CD14-positive monocyte (primary cell): ENCODE data around the gene NOS1. TPM values are rescaled to one million over a fixed set of nuclear protein-coding genes. Genes with fewer than 3 reads are reported as not detected.

Experiments used
- DNase-seq, 3 donors: peaks; one replicate each; pipeline ENCODE4 v3.0.0-alpha.2; 2011 to 2022
- H2AFZ ChIP-seq: 2 replicates; pipeline ENCODE4 v1.6.0; 2012; ENCODE audit warnings: mild to moderate bottlenecking, low read depth, low read length, inconsistent platforms; ENCODE audit not compliant: insufficient read depth, poor library complexity, severe bottlenecking
- H3K27ac ChIP-seq, 2 donors: 1 replicate in 1 of 2; 2 replicates in 1 of 2; pipeline ENCODE4 v1.5.1; 2012 to 2013; ENCODE audit warnings: low read length in 2 of 2, control low read depth in 1 of 2, inconsistent platforms in 1 of 2, low read depth in 1 of 2, mild to moderate bottlenecking in 1 of 2
- H3K27me3 ChIP-seq, 2 donors: one replicate each; pipeline versions ENCODE4 v1.6.0 to v1.6.1; 2011 to 2013; ENCODE audit warnings: low read length in 2 of 2; ENCODE audit not compliant: control insufficient read depth in 2 of 2, insufficient read depth in 2 of 2
- H3K36me3 ChIP-seq, 2 donors: replicated peaks in 1 of 2; 1 replicate in 1 of 2; 2 replicates in 1 of 2; pipeline versions ENCODE4 v1.5.1 to v1.6.1; 2012 to 2013; ENCODE audit warnings: low read length in 2 of 2, control low read depth in 1 of 2, inconsistent platforms in 1 of 2, mild to moderate bottlenecking in 1 of 2; ENCODE audit not compliant: insufficient read depth in 2 of 2, control insufficient read depth in 1 of 2
- H3K4me1 ChIP-seq, 2 donors: 1 replicate in 1 of 2; 2 replicates in 1 of 2; pipeline versions ENCODE4 v1.5.1 to v1.6.1; 2012 to 2013; ENCODE audit warnings: low read length in 2 of 2, control low read depth in 1 of 2, inconsistent platforms in 1 of 2, mild to moderate bottlenecking in 1 of 2, moderate library complexity in 1 of 2; ENCODE audit not compliant: insufficient read depth in 2 of 2, control insufficient read depth in 1 of 2
- H3K4me2 ChIP-seq: replicated peaks from 2 replicates; pipeline ENCODE3; 2012; ENCODE audit warnings: low read length, moderate library complexity, mild to moderate bottlenecking; ENCODE audit not compliant: poor library complexity, severe bottlenecking; ENCODE audit errors: extremely low read depth
- H3K4me3 ChIP-seq, 3 experiments: fragments of 200-600 bp in 1 of 3; sonication (generic) in 1 of 3; replicated peaks in 1 of 3; 1 replicate in 2 of 3; 2 replicates in 1 of 3; pipeline ENCODE4 v1.5.1; 2011 to 2013; ENCODE audit warnings: low read length in 3 of 3, mild to moderate bottlenecking in 3 of 3, control low read depth in 2 of 3, low read depth in 2 of 3, inconsistent platforms in 1 of 3, moderate library complexity in 1 of 3
- H3K79me2 ChIP-seq: 2 replicates; pipeline ENCODE4 v1.6.0; 2012; ENCODE audit warnings: mild to moderate bottlenecking, control low read depth, inconsistent platforms, low read length, moderate library complexity; ENCODE audit not compliant: insufficient read depth
- H3K9ac ChIP-seq: 2 replicates; pipeline ENCODE4 v1.6.0; 2017; ENCODE audit warnings: low read length, mild to moderate bottlenecking; ENCODE audit not compliant: insufficient read depth, poor library complexity, severe bottlenecking
- H3K9me3 ChIP-seq, 2 donors: replicated peaks in 1 of 2; 1 replicate in 1 of 2; 2 replicates in 1 of 2; pipeline versions ENCODE4 v1.5.1 to v1.6.1; 2012 to 2013; ENCODE audit warnings: low read length in 2 of 2, control low read depth in 1 of 2; ENCODE audit not compliant: control insufficient read depth in 1 of 2, insufficient read depth in 1 of 2
- H4K20me1 ChIP-seq: 2 replicates; pipeline ENCODE4 v1.6.0; 2012; ENCODE audit warnings: mild to moderate bottlenecking, low read length, control low read depth, moderate library complexity; ENCODE audit not compliant: insufficient read depth
- H3K27ac Mint-ChIP-seq, 7 donors: one replicate each; pipeline ENCODE4 v1.8.0; 2020; ENCODE audit warnings: mild to moderate bottlenecking in 7 of 7, mixed read lengths in 7 of 7, moderate library complexity in 6 of 7, inconsistent platforms in 2 of 7
- H3K27me3 Mint-ChIP-seq, 3 donors: one replicate each; pipeline ENCODE4 v1.8.0; 2021 to 2022; ENCODE audit warnings: low read depth in 3 of 3, mild to moderate bottlenecking in 3 of 3, mixed read lengths in 3 of 3, moderate library complexity in 3 of 3, inconsistent platforms in 1 of 3
- H3K36me3 Mint-ChIP-seq, 2 donors: one replicate each; pipeline ENCODE4 v1.8.0; 2020; ENCODE audit warnings: mixed read lengths in 2 of 2, inconsistent platforms in 1 of 2, mild to moderate bottlenecking in 1 of 2
- H3K4me1 Mint-ChIP-seq: one replicate; pipeline ENCODE4 v1.8.0; 2020; ENCODE audit warnings: mild to moderate bottlenecking, mixed read lengths
- H3K4me3 Mint-ChIP-seq, 2 donors: one replicate each; pipeline ENCODE4 v1.8.0; 2020; ENCODE audit warnings: mild to moderate bottlenecking in 2 of 2, mixed read lengths in 2 of 2, moderate library complexity in 1 of 2
- H3K9me3 Mint-ChIP-seq, 7 donors: one replicate each; pipeline ENCODE4 v1.8.0; 2020 to 2022; ENCODE audit warnings: mixed read lengths in 7 of 7, mild to moderate bottlenecking in 6 of 7, moderate library complexity in 6 of 7, inconsistent platforms in 2 of 7
- CTCF ChIP-seq: fragments of 200-600 bp; IDR thresholded peaks from one replicate; pipeline ENCODE4 v1.8.0; 2022; ENCODE audit warnings: antibody characterized with exemption, mild to moderate bottlenecking
- WGBS: methylation state at CpG from one replicate; pipeline ENCODE4 v1.1.5; 2013; ENCODE audit warnings: missing lambda C conversion rate; ENCODE audit not compliant: insufficient coverage; 5-methylcytosine and 5-hydroxymethylcytosine counted together
- intact Hi-C, 2 donors: fragments of 100-400 bp; cut with micrococcal nuclease; formaldehyde crosslinking; loops; one replicate each; pipeline versions ENCODE4 v1.15.0 to v1.15.1; 2023
- polyA plus RNA-seq, 3 donors: library from polyadenylated mRNA; depleted of rRNA in 1 of 3; unstranded in 2 of 3; stranded (reverse) in 1 of 3; fragments of 300-500 nt in 2 of 3; fragments of >200 nt in 1 of 3; fragmentation: Illumina TruSeq in 2 of 3; gene quantifications; 1 replicate in 2 of 3; 2 replicates in 1 of 3; pipeline ENCODE4 v1.2.3, GENCODE V29; 2012 to 2021

Gene NOS1
- polyA plus RNA-seq, 3 donors: not detected

DNA sequence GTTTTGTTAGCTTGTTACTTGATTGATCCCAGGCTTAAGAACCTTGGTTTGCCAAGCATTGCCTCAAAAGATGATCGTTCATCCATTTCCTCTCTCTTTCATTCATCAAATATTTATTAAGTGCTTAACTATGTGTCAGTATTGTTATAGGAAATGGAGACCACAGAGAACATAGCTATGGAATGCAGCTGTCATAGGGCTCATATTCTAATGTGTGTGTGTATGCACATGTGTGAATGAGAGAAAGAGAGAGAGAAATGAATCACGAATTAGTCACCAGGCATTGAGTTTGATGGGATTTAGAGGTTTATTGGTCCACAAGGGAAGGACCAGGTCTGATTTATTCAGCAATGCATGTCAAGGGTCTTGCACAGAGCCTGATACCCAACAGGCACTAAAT lies 100.2 kb downstream of the NOS1 start:
- H3K27me3 Mint-ChIP-seq: peaks cover 0 to 1% (median 0%) of the 10 kb centered on the region in 3 donors
- H3K4me2 ChIP-seq: no peak overlapping the region
- H4K20me1 ChIP-seq: no peaks in the 10 kb centered on the region
- H3K9me3 ChIP-seq: no peaks in the 10 kb centered on the region
- H3K27ac Mint-ChIP-seq: no peak overlapping the region
- no peaks in the 10 kb centered on the region for H3K79me2 ChIP-seq
- no peaks in the 10 kb centered on the region for H3K4me1 Mint-ChIP-seq
- DNase-seq: no peak
- no peak overlapping the region for H3K4me3 Mint-ChIP-seq
- TF ChIP-seq CTCF: no peak
- no peak overlapping the region for H3K27ac ChIP-seq
- H3K36me3 ChIP-seq: no peaks in the 10 kb centered on the region
- H3K9ac ChIP-seq: no peak overlapping the region
- intact Hi-C loops: no loop called here
- H3K36me3 Mint-ChIP-seq: no peaks in the 10 kb centered on the region
- no CpG with 5 or more reads among the region's 2 CpGs for WGBS
- H3K27me3 ChIP-seq: no peaks in the 10 kb centered on the region
- no peak overlapping the region for H3K4me3 ChIP-seq
- H2AFZ ChIP-seq: no peak overlapping the region
- H3K4me1 ChIP-seq: no peaks in the 10 kb centered on the region
- peaks cover 0 to 7% (median 0%) of the 10 kb centered on the region in 7 donors for H3K9me3 Mint-ChIP-seq

DNA sequence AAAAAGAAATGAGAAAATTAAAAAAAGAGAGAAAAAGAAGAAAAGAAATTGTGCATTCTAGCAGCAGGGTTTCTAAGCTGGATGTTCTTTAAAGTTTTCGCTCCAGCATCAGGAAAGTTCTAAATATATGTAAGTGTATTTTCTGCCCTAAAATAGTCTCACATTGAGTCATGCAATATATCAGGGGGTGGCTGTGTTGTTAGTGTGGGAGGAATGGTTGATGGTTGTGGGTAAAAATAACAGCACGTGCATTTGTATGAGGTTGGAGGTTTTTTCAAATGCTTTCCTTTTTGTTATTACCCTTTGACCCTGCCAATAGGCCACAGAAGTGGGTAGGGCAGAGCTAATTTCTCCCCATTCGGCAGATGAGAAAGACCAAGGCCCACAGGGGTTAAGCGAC lies 106.0 kb downstream of the NOS1 start:
- Histone ChIP-seq H3K27me3 (no peaks in the 10 kb centered on the region), H3K9me3 (peaks cover 0 to 2% of the 10 kb centered on the region in 2 donors), H3K27ac (no peak overlapping the region), H3K9ac (no peak overlapping the region), H4K20me1 (no peaks in the 10 kb centered on the region), H3K79me2 (no peaks in the 10 kb centered on the region), H3K4me1 (no peaks in the 10 kb centered on the region), H2AFZ (no peak overlapping the region), H3K36me3 (no peaks in the 10 kb centered on the region), H3K4me2 (no peak overlapping the region), H3K4me3 (no peak overlapping the region)
- intact Hi-C loops: no loop called here
- Mint-ChIP-seq H3K27ac (no peak overlapping the region), H3K27me3 (peaks cover 0 to 6% (median 4%) of the 10 kb centered on the region in 3 donors), H3K4me1 (no peaks in the 10 kb centered on the region), H3K4me3 (no peak overlapping the region), H3K36me3 (no peaks in the 10 kb centered on the region), H3K9me3 (peaks cover 0 to 5% (median 4%) of the 10 kb centered on the region in 7 donors)
- no peak for DNase-seq
- TF ChIP-seq CTCF: no peak
- WGBS: no CpG with 5 or more reads among the region's 4 CpGs
